SU-DHL-6 (cell line): ENCODE data around the gene CEBPB.

ENCODE experiments used
- H2AFZ ChIP-seq: fragments of 200-600 bp; sonication (generic); 2 replicates; pipeline ENCODE4 v1.6.1; 2014; ENCODE audit warnings: low read depth, mild to moderate bottlenecking, moderate library complexity, mixed read lengths, antibody characterized with exemption, low read length; ENCODE audit not compliant: severe bottlenecking
- H3F3A ChIP-seq: fragments of 200-600 bp; shearing (Covaris generic); 2 replicates; pipeline ENCODE4 v1.6.0; 2016; ENCODE audit warnings: antibody characterized with exemption, mild to moderate bottlenecking; ENCODE audit not compliant: insufficient read depth
- H3K27ac ChIP-seq: fragments of 200-600 bp; sonication (generic); 2 replicates; pipeline ENCODE4 v1.5.1; 2016; ENCODE audit warnings: low read depth, mild to moderate bottlenecking, low read length, moderate library complexity, mixed read lengths
- H3K27me3 ChIP-seq: fragments of 200-600 bp; sonication (generic), shearing (Covaris generic); 2 replicates; pipeline ENCODE4 v1.6.0; 2014; ENCODE audit warnings: mild to moderate bottlenecking, low read length
- H3K36me3 ChIP-seq: fragments of 200-600 bp; sonication (generic); 2 replicates; pipeline ENCODE4 v1.6.1; 2014; ENCODE audit warnings: mild to moderate bottlenecking, low read length, mixed read lengths
- H3K4me2 ChIP-seq: fragments of 300-600, 200-600 bp; shearing (Covaris generic), sonication (generic); 2 replicates; pipeline ENCODE4 v1.6.0; 2014; ENCODE audit warnings: low read length, low read depth, mild to moderate bottlenecking; ENCODE audit not compliant: poor library complexity, severe bottlenecking
- H3K4me3 ChIP-seq: fragments of 200-600 bp; sonication (generic); 2 replicates; pipeline ENCODE4 v1.5.1; 2014; ENCODE audit warnings: antibody characterized with exemption, low read length, mild to moderate bottlenecking, mixed read lengths; ENCODE audit not compliant: insufficient read depth, poor library complexity, severe bottlenecking
- H3K79me2 ChIP-seq: fragments of 200-600 bp; sonication (generic); 2 replicates; pipeline ENCODE4 v1.6.1; 2014; ENCODE audit warnings: mild to moderate bottlenecking, low read length, moderate library complexity; ENCODE audit not compliant: insufficient read depth
- H3K9ac ChIP-seq: fragments of 200-600 bp; sonication (generic); 2 replicates; pipeline ENCODE4 v1.7.0; 2014; ENCODE audit warnings: mild to moderate bottlenecking, low read length
- H3K9me2 ChIP-seq: fragments of 200-600 bp; sonication (generic); replicated peaks from 2 replicates; pipeline ENCODE4 v1.6.1; 2014; ENCODE audit warnings: low read length; ENCODE audit not compliant: insufficient read depth
- H3K9me3 ChIP-seq: fragments of 200-600 bp; sonication (generic); 2 replicates; pipeline ENCODE4 v1.6.1; 2014; ENCODE audit warnings: low read length, mixed read lengths; ENCODE audit not compliant: insufficient read depth
- H4K20me1 ChIP-seq: fragments of 200-600 bp; sonication (generic); 2 replicates; pipeline ENCODE4 v1.6.1; 2014; ENCODE audit warnings: low read depth, mild to moderate bottlenecking, antibody characterized with exemption, low read length, moderate library complexity, mixed read lengths
- EZH2phosphoT487 ChIP-seq: fragments of 200-600 bp; sonication (generic), shearing (Covaris generic); conservative IDR thresholded peaks from 2 replicates; pipeline ENCODE4 v1.6.1; 2018; ENCODE audit warnings: mild to moderate bottlenecking, antibody characterized with exemption, low read length, moderate library complexity, mixed read lengths
- TF ChIP-seq, protein P1 (sequence below): fragments of 200-600 bp; sonication (generic); IDR thresholded peaks from one replicate; pipeline ENCODE4 v1.5.1; 2017; ENCODE audit warnings: antibody characterized with exemption, mild to moderate bottlenecking, low read length, moderate library complexity; ENCODE audit not compliant: insufficient read depth, poor library complexity, severe bottlenecking

CEBPB gene

GRCh38 chr20:50181344-50181743, 9.3 kb upstream of the CEBPB start:
- H3F3A ChIP-seq = no peaks in the 10 kb centered on the region
- H2AFZ ChIP-seq = no peak overlapping the region
- no peaks in the 10 kb centered on the region for H3K9me2 ChIP-seq
- no peak overlapping the region for H3K27ac ChIP-seq
- H3K4me2 ChIP-seq = no peak overlapping the region
- H3K9ac ChIP-seq = no peak overlapping the region
- H3K79me2 ChIP-seq = no peaks in the 10 kb centered on the region
- no peaks in the 10 kb centered on the region for H3K36me3 ChIP-seq
- H4K20me1 ChIP-seq = no peaks in the 10 kb centered on the region
- no peaks in the 10 kb centered on the region for H3K9me3 ChIP-seq
- H3K4me3 ChIP-seq = no peak overlapping the region
- H3K27me3 ChIP-seq = no peaks in the 10 kb centered on the region
- TF ChIP-seq, protein P1, sequence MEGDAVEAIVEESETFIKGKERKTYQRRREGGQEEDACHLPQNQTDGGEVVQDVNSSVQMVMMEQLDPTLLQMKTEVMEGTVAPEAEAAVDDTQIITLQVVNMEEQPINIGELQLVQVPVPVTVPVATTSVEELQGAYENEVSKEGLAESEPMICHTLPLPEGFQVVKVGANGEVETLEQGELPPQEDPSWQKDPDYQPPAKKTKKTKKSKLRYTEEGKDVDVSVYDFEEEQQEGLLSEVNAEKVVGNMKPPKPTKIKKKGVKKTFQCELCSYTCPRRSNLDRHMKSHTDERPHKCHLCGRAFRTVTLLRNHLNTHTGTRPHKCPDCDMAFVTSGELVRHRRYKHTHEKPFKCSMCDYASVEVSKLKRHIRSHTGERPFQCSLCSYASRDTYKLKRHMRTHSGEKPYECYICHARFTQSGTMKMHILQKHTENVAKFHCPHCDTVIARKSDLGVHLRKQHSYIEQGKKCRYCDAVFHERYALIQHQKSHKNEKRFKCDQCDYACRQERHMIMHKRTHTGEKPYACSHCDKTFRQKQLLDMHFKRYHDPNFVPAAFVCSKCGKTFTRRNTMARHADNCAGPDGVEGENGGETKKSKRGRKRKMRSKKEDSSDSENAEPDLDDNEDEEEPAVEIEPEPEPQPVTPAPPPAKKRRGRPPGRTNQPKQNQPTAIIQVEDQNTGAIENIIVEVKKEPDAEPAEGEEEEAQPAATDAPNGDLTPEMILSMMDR = no peak
- no peak for TF ChIP-seq EZH2phosphoT487

GRCh38 chr20:50182346-50182745, 8.3 kb upstream of the CEBPB start:
- Histone ChIP-seq H3K4me3 (no peak overlapping the region), H3K4me2 (no peak overlapping the region), H3K27ac (no peak overlapping the region), H2AFZ (no peak overlapping the region), H3K27me3 (no peaks in the 10 kb centered on the region), H4K20me1 (no peaks in the 10 kb centered on the region), H3K36me3 (no peaks in the 10 kb centered on the region), H3K9ac (no peak overlapping the region), H3K9me3 (no peaks in the 10 kb centered on the region), H3K79me2 (no peaks in the 10 kb centered on the region), H3K9me2 (no peaks in the 10 kb centered on the region), H3F3A (no peaks in the 10 kb centered on the region)
- no peak for TF ChIP-seq EZH2phosphoT487
- TF ChIP-seq, protein P1 = no peak

DNA sequence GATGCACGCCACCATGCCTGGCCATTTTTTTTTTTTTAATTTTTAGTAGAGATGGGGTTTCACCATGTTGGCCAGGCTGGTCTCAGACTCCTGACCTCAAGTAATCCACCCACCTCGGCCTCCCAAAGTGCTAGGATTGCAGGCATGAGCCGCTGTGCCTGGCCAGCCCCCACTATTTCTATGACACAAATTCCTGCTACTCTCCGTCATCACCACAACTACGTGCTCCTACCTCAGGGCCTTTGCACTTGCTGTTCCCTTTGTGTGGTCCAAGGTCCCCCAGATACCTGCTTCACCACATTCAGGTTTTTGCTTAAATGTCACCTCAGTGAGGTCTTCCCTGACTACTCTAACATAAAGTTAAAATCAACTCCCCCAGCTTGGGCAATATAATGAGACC, 5.2 kb upstream of the CEBPB start:
- H3K9me2 ChIP-seq = no peaks in the 10 kb centered on the region
- H2AFZ ChIP-seq = no peak overlapping the region
- H4K20me1 ChIP-seq = no peaks in the 10 kb centered on the region

More for the DNA sequence above, 5.2 kb upstream of the CEBPB start:
- H3F3A ChIP-seq = no peaks in the 10 kb centered on the region
- H3K9me3 ChIP-seq = no peaks in the 10 kb centered on the region
- no peaks in the 10 kb centered on the region for H3K27me3 ChIP-seq
- TF ChIP-seq, protein P1 = no peak
- TF ChIP-seq EZH2phosphoT487 = no peak
- H3K79me2 ChIP-seq = no peaks in the 10 kb centered on the region
- H3K27ac ChIP-seq = no peak overlapping the region
- no peak overlapping the region for H3K4me2 ChIP-seq
- H3K9ac ChIP-seq = no peak overlapping the region
- no peak overlapping the region for H3K4me3 ChIP-seq
- H3K36me3 ChIP-seq = no peaks in the 10 kb centered on the region
